Lower leg skin (tissue), 4 donors: ENCODE data around the gene NR1H2. TPM values are rescaled to one million over a fixed set of nuclear protein-coding genes. Genes with fewer than 3 reads are reported as not detected.
"Not testable (repeated sequence)": the region's sequence is repeated elsewhere in the genome, so short reads cannot be mapped to it uniquely, and the experiment has no call there.

Source experiments
- DNase-seq, 2 donors: peaks; one replicate each; pipeline ENCODE4 v3.0.0-alpha.2; 2019; ENCODE audit warnings: low spot score in 2 of 2
- H3K4me3 ChIP-seq: fragments of 200-600 bp; sonication (generic); 2 replicates; pipeline ENCODE4 v1.5.1; 2017; ENCODE audit warnings: mild to moderate bottlenecking, low read depth; ENCODE audit not compliant: poor library complexity, severe bottlenecking
- POLR2A ChIP-seq, 2 donors: fragments of 450-650 bp; IDR thresholded peaks; one replicate each; pipeline ENCODE4 v1.6.1; 2016 to 2017; ENCODE audit warnings: antibody characterized with exemption in 2 of 2, mild to moderate bottlenecking in 1 of 2, moderate library complexity in 1 of 2
- WGBS, 2 donors: methylation state at CpG; one replicate each; pipeline ENCODE4 v1.1.5; 2018; 5-methylcytosine and 5-hydroxymethylcytosine counted together
- intact Hi-C: fragments of 100-400 bp; cut with DNase I; formaldehyde crosslinking; loops from one replicate; pipeline ENCODE4 v1.15.0; 2023; ENCODE audit warnings: low total_unique reads
- total RNA-seq, 4 donors: library from RNA; depleted of rRNA; stranded (reverse); fragments of >200 nt; gene quantifications; one replicate each; pipeline ENCODE4 v1.1.0, GENCODE V29; 2016
- TF ChIP-seq, protein P1 (sequence below), 3 donors: fragments of 450-650 bp; IDR thresholded peaks; one replicate each; pipeline ENCODE4 v1.5.1; 2016; ENCODE audit warnings: antibody characterized with exemption in 3 of 3, mild to moderate bottlenecking in 3 of 3, moderate library complexity in 2 of 3

Gene NR1H2
- total RNA-seq, 4 donors from 2014 or later, result 83.1 to 112 (median 103) TPM

- TF ChIP-seq, protein P1, sequence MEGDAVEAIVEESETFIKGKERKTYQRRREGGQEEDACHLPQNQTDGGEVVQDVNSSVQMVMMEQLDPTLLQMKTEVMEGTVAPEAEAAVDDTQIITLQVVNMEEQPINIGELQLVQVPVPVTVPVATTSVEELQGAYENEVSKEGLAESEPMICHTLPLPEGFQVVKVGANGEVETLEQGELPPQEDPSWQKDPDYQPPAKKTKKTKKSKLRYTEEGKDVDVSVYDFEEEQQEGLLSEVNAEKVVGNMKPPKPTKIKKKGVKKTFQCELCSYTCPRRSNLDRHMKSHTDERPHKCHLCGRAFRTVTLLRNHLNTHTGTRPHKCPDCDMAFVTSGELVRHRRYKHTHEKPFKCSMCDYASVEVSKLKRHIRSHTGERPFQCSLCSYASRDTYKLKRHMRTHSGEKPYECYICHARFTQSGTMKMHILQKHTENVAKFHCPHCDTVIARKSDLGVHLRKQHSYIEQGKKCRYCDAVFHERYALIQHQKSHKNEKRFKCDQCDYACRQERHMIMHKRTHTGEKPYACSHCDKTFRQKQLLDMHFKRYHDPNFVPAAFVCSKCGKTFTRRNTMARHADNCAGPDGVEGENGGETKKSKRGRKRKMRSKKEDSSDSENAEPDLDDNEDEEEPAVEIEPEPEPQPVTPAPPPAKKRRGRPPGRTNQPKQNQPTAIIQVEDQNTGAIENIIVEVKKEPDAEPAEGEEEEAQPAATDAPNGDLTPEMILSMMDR (IDR thresholded peaks at IDR 0.05), result no peak
- TF ChIP-seq POLR2A (IDR thresholded peaks at IDR 0.05), result no peak
- DNase-seq, result no peak
- WGBS, 2 donors, result 5 to 9% methylated on average over 20 of the region's 20 CpGs
- H3K4me3 ChIP-seq, result no peak overlapping the region
- intact Hi-C loops, result no loop called here
These were observed 43.8 kb upstream of the NR1H2 start for GRCh38 chr19:50332244-50333038.

GRCh38 chr19:50333235-50333736 lies 43.0 kb upstream of the NR1H2 start:
- intact Hi-C loops, result no loop called here
- H3K4me3 ChIP-seq, result peak overlapping the region; percentile 35
- TF ChIP-seq, protein P1 (IDR thresholded peaks at IDR 0.05), result no peak
- no peak for TF ChIP-seq POLR2A (IDR thresholded peaks at IDR 0.05)
- 0 to 1% methylated on average over 22 to 34 of the region's 34 CpGs for WGBS, 2 donors
- peak; percentile 76 to 96 for DNase-seq

DNA sequence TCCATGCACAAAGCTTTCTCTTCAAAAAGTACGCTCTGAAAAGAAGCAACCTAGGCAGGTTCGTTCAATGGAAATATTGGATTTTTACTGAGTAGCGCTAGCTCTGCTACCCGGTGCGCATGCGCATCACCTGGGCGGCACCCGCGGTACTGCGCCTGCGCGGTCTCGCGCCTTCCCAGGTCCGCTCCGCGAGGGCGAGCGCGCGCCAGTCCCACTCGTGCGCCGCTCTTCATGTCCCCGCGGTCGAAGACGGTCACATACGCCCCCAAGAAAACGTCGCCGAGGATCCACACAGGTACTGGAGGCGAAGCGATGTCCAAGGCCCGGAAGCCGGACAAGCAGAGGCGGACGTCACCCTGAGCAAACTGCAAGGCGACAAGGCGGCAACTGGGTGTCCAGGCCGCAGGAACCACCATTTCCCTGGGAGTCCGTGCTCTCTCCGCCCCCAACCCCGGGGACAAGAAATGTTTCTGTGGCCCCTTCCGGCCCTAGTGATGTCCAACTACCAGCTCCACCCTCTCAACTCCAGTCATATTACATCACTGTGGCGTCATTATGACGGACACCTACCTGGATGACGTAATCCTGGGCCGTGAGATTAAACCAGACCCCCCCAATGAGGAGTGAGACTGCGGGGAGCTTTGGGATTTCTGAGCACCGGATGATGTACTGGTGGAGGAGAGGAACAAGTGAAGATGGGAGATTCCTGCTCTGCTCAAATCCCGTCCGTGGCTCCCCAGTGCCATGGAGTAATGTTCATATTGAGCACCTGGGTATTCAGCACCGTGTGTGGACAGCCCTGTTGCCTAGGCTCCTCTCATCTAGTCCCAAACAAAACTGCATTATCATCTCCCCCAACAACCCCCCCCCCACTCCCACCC lies 42.3 kb upstream of the NR1H2 start:
- 15 to 22% methylated on average over 24 to 54 of the region's 54 CpGs for WGBS, 2 donors
- peak overlapping the region; percentile 35 for H3K4me3 ChIP-seq
- peak in 1 of 2 donors; percentile 92 for DNase-seq
- TF ChIP-seq POLR2A (IDR thresholded peaks at IDR 0.05), result no peak
- intact Hi-C loops, result no loop called here

GRCh38 chr19:50334741-50335421 lies 41.4 kb upstream of the NR1H2 start:
- H3K4me3 ChIP-seq, result no peak overlapping the region
- intact Hi-C loops, result no loop called here
- no peak for DNase-seq
- no peak for TF ChIP-seq POLR2A (IDR thresholded peaks at IDR 0.05)
- TF ChIP-seq, protein P1 (IDR thresholded peaks at IDR 0.05), result no peak
- WGBS, 2 donors, result 92 to 95% methylated on average over 8 to 12 of the region's 12 CpGs

DNA sequence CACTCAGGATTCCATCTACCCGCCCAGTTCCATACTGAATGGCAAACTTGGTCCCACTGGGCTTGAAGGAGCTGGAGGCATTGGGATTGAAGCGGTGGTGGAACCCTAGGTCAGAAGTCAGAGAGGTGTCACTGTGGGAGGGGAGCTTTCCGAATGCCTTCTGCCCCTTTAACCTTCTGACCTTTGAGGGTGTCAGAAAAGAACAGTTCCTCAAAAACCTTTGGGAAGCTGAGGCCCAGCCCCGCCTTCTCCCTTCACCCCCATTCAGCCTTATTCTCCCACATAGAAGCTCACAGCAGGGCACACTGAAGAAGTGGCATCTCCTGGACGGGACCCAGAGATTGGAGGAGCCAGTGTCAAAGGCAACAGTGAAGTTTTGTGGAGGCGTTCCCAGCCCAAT lies 39.2 kb upstream of the NR1H2 start:
- H3K4me3 ChIP-seq, DNase-seq, intact Hi-C loops: not testable (repeated sequence)
- WGBS, 2 donors, result 85 to 87% methylated on average over 6 of the region's 6 CpGs

DNA sequence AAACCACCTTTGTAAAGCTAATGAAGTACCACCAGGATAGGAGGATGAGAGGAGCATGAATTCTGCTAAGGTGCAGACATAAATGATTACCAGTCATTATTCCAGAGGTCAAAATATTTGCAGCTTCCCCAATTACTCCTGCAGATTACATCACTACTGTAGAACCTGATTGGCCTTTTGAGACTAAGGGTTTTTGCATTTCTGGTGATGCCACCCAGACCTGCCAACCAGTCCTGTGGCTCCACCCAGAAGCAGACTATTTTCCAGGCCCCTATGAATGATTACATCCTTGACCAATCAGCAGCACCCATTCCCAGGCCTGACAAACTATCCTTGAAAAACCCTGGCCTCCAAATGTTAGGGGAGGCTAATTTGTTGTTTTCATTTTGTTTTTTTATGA lies 35.9 kb upstream of the NR1H2 start:
- no peak overlapping the region for H3K4me3 ChIP-seq
- TF ChIP-seq, protein P1 (IDR thresholded peaks at IDR 0.05), result no peak
- TF ChIP-seq POLR2A (IDR thresholded peaks at IDR 0.05), result no peak
- no peak for DNase-seq
- intact Hi-C loops, result no loop called here
